ENCODE data around the gene SCAF8. TPM values are rescaled to one million over a fixed set of nuclear protein-coding genes. Genes with fewer than 3 reads are reported as not detected.
A peak's percentile ranks its signal among the peaks of the same experiment; 100 is the strongest.

The SCAF8 gene
- polyA plus RNA-seq, 3 donors: 53.5 to 54.3 (median 54.2) TPM

GRCh38 chr6:154829970-154830369 lies 96.8 kb downstream of the SCAF8 start:
- DNase-seq: no peak

GRCh38 chr6:154830771-154831170 lies 97.6 kb downstream of the SCAF8 start:
- DNase-seq: no peak

DNA sequence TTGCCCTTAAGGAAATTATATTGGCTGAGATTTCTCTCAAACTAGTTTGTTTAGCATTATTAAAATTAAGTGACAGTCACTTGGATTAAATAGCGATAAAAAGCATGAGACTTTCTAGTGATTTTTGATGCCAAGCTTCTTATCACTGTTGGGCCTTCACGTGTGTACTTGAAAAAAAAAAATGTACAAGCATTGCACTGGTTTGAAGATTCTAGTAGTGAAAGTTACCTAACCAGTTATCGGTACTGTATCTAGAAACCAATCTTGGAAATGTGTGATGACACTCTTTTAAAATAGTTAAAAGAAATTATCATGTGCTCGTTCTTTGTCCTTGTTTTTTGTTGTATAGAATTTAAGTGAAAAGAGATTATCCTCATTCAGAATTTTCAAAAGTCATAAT lies 102.1 kb downstream of the SCAF8 start:
- DNase-seq: no peak

GRCh38 chr6:154839546-154839945 lies 106.3 kb downstream of the SCAF8 start:
- no peak for DNase-seq

DNA sequence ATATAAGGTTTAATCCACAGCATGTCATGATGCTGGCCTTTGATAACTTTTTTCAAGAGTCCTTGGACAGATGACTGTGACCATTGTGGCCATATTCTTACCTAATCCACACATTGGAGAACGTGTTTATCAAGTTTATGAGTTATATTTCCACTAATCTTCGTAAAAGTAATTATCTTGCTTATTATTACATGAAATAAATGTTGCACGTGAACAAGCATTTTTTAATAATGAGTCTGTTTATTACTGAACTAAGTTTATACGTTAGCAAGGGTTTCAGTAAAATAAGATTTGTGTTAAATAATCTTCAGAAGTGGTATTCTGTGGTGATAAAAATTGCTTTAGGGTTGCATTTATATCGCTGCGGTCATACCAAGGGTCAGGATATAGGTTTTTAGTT lies 107.1 kb downstream of the SCAF8 start:
- DNase-seq: no peak

DNA sequence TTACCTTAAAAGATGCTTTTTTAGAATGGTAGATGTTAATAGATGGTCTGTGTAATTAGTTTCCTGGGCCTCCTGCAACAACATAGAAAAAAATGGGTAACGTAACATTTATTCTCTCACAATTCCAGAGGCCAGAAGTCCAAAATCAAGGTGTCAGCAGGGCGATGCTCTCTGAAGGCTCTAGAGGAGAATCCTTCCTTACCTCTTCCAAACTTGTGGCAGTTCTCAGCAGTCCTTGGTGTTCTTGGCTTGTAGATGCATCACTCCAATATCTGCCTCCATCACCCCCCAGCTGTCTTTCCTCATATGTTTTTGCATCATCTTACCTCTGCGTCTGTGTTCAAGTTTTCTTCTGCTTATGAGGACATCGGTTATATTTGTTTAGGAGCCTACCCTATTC lies 107.9 kb downstream of the SCAF8 start:
- no peak for DNase-seq

DNA sequence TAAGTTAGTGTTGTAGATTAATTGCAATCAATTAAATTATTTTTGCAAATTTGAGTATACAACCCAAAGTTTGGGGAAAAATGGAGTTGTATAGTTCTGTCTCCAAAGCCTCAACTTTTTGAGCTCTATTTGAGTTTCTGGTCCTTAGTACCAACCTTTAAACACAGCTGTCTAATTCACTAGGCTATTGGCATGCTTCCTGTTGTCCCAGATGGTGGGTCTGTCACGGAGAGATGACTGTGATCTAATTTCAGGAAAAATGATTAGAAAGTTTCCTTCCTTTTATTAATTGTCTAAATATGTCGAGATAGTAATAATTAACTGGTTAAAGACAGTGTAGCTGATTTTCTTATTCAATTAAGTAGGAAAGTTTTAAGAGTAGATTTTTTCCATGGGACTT lies 109.6 kb downstream of the SCAF8 start:
- DNase-seq: no peak

GRCh38 chr6:154847318-154847717 lies 114.1 kb downstream of the SCAF8 start:
- DNase-seq: no peak

- DNase-seq: no peak
Measured at GRCh38 chr6:154848580-154848979, 115.4 kb downstream of the SCAF8 start.

- DNase-seq: no peak
Measured at GRCh38 chr6:154849475-154849874, 116.3 kb downstream of the SCAF8 start.

GRCh38 chr6:154852687-154853086 lies 119.5 kb downstream of the SCAF8 start:
- DNase-seq: peak; percentile 33

GRCh38 chr6:154857529-154857928 lies 124.3 kb downstream of the SCAF8 start:
- no peak for DNase-seq

- DNase-seq: no peak
Measured at GRCh38 chr6:154861825-154862224, 128.6 kb downstream of the SCAF8 start.

DNA sequence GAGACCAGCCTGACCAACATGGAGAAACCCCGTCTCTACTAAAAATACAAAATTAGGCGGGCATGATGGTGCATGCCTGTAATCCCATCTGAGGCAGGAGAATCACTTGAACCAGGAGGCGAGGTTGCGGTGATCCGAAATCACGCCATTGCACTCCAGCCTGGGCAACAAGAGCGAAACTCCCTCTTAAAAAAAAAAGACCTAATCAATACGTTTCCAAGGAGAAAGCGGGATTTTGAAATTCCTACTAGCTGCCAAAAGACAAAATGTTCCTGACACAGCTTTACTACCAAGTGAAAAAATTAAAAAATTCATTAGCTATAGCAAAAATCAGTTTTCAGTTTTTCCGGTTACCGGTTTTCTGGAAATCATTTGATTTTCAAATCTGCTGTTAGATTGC lies 129.3 kb downstream of the SCAF8 start:
- no peak for DNase-seq

DNA sequence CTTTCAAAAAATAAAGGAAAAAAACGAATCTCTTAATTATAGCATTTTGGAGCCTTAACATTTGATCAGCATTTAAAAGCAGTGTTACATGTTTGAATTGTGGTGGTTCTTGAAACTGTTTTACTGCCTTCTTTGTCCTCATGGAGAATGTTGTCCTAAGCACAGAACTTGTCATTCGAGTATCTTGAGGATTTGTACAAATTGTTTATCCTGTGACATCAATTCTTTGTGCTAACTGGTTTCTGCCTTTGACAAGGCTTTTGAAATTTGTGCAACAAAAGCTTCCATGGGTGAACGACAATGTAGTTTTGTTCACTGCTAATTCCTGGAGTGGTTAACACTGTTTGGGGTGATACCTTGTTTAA lies 130.8 kb downstream of the SCAF8 start:
- peak; percentile 21 for DNase-seq

- no peak for DNase-seq
Measured at GRCh38 chr6:154865291-154865690, 132.1 kb downstream of the SCAF8 start.

GRCh38 chr6:154868143-154868594 lies 135.0 kb downstream of the SCAF8 start:
- peak; percentile 49 for DNase-seq

GRCh38 chr6:154872542-154873114 lies 139.4 kb downstream of the SCAF8 start:
- peak; percentile 19 for DNase-seq

DNA sequence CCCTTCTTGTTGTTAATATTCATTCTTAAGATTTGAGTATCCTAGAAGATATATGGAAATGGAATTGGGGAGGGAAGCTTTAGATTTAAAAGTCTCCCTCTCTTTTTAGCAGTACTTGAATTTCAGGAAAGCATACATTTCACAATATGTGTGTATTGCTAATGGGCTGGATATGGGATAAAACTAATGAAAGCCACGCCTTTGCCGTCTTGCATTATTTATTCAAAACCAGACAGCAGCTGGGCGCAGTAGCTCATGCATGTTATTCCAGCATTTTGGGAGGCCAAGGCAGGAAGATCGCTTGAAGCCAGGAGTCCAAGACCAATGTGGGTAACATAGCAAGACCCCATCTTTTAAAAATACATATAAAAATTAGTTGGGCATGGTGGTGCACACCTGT lies 140.3 kb downstream of the SCAF8 start:
- DNase-seq: no peak

DNA sequence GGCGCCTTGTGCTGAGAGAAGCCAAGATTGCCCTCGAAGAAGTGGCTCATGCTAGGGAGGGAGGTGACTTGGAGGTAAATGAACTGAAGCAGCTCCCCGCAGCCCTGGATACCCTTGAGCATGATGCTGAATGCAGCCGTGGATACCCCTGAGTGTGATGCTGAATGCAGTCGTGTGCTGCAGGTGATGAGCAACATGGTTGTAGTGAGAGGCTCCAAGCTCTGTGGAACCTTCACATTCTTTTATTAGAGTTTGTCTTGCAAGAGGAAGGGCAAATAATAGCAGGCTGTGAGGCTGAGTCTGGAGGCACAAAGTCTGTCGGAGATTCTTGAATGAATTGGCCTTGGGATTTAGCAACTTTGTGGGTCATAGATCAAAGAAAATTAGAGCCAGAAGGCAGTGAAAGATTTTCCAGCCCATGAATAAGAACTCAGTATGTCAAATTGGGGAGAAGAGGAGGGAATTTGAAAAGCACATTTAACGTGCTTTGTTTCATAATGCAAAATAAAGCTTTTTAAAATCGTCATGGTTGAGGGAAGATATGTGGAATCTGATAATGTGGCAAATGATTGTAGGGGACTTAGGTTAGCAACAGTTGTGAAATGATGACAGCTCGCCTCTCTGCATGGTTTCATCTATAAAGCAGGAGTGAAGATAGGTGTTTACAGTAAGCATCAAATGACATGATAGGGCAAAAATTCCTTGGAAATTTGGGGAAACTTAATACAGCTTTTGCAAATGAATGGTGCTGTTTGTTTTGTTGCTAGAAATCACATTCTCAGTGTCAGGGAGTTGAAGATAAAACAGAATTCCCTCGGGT lies 141.8 kb downstream of the SCAF8 start:
- DNase-seq: peak; percentile 27

- DNase-seq: no peak
Measured at GRCh38 chr6:154876486-154877280, 143.5 kb downstream of the SCAF8 start.

- no peak for DNase-seq
Measured at GRCh38 chr6:154878871-154879491, 145.8 kb downstream of the SCAF8 start.
